GM19463 (cell line): ENCODE data around the gene UNC5B.
"Not testable (repeated sequence)": the region's sequence is repeated elsewhere in the genome, so short reads cannot be mapped to it uniquely, and the experiment has no call there.

Experiments used
- ATAC-seq: cut with Tn5 transposase; IDR thresholded peaks from one replicate; pipeline ENCODE4 v1.9.1; 2021; ENCODE audit warnings: mild to moderate bottlenecking, moderate library complexity; ENCODE audit not compliant: unreplicated experiment

The UNC5B gene

GRCh38 chr10:71266147-71266917 is 54.0 kb downstream of the UNC5B start:
- ATAC-seq = no peak

GRCh38 chr10:71266918-71267442 is 54.6 kb downstream of the UNC5B start:
- no peak for ATAC-seq

- no peak for ATAC-seq
Measured at GRCh38 chr10:71267508-71268240, 55.3 kb downstream of the UNC5B start.

GRCh38 chr10:71268247-71268691 is 55.9 kb downstream of the UNC5B start:
- no peak for ATAC-seq

- no peak for ATAC-seq
Measured at GRCh38 chr10:71268758-71269157, 56.4 kb downstream of the UNC5B start.

GRCh38 chr10:71269301-71270288 is 57.2 kb downstream of the UNC5B start:
- ATAC-seq = no peak

GRCh38 chr10:71270301-71271220 is 58.2 kb downstream of the UNC5B start:
- ATAC-seq = no peak

GRCh38 chr10:71271662-71272055 is 59.3 kb downstream of the UNC5B start:
- no peak for ATAC-seq

GRCh38 chr10:71272056-71272771 is 59.8 kb downstream of the UNC5B start:
- no peak for ATAC-seq

GRCh38 chr10:71272974-71273373 is 60.6 kb downstream of the UNC5B start:
- not testable (repeated sequence) for ATAC-seq

- no peak for ATAC-seq
Measured at GRCh38 chr10:71273506-71273905, 61.1 kb downstream of the UNC5B start.

- ATAC-seq = no peak
Measured at GRCh38 chr10:71274901-71275796, 62.8 kb downstream of the UNC5B start.

- ATAC-seq = no peak
Measured at GRCh38 chr10:71276873-71277272, 64.5 kb downstream of the UNC5B start.

- no peak for ATAC-seq
Measured at GRCh38 chr10:71277914-71278665, 65.7 kb downstream of the UNC5B start.

- ATAC-seq = no peak
Measured at GRCh38 chr10:71278691-71279588, 66.6 kb downstream of the UNC5B start.

GRCh38 chr10:71279590-71280170 is 67.3 kb downstream of the UNC5B start:
- no peak for ATAC-seq
